ENCODE results near the gene TENM4.

Gene TENM4

DNA sequence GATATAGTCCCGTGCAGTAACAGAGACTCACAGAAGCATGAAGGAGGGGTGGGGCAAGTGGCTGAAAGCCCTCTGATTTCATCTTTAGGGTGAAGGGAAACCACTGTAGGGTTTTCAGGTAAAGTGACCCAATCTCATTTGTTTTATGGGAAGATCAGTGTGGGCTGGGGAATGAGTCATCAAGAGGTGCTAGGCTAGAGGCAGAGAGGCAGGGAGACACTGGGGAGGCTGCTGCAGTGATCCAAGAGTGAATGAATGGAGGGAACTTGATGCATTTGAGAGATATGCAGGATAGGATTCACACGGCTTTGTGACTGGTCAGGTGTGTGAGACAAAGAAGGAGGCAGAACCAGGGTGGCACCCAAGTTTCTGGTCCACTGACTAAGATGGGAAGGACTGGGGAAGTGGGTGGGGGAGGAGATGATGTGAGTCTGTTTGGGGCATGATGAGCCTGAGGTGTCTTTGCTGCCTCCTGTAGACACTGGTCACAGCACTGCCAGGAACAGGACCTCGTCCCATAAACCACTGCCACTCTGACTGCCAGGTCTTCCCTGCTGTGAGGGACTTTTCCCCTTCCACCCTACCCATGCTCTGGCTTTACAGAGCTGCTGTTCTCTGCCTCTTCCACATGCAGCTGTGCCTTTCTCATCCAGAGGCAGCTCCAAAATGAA lies 239.0 kb downstream of the TENM4 start (continued):
- TF ChIP-seq, protein P1, sequence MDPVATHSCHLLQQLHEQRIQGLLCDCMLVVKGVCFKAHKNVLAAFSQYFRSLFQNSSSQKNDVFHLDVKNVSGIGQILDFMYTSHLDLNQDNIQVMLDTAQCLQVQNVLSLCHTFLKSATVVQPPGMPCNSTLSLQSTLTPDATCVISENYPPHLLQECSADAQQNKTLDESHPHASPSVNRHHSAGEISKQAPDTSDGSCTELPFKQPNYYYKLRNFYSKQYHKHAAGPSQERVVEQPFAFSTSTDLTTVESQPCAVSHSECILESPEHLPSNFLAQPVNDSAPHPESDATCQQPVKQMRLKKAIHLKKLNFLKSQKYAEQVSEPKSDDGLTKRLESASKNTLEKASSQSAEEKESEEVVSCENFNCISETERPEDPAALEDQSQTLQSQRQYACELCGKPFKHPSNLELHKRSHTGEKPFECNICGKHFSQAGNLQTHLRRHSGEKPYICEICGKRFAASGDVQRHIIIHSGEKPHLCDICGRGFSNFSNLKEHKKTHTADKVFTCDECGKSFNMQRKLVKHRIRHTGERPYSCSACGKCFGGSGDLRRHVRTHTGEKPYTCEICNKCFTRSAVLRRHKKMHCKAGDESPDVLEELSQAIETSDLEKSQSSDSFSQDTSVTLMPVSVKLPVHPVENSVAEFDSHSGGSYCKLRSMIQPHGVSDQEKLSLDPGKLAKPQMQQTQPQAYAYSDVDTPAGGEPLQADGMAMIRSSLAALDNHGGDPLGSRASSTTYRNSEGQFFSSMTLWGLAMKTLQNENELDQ (tag by site-specific recombination; IDR thresholded peaks at IDR 0.05; ENCODE audit: low read depth), result no peak
- TF ChIP-seq GLIS2 (tag by site-specific recombination; IDR thresholded peaks at IDR 0.05), result 0 out of 2 replicates have a peak, but pooled peaks have one; percentile 9
- no peak for TF ChIP-seq PBX3 (CRISPR knock-in tag; IDR thresholded peaks at IDR 0.05)
- TF ChIP-seq, protein P2, sequence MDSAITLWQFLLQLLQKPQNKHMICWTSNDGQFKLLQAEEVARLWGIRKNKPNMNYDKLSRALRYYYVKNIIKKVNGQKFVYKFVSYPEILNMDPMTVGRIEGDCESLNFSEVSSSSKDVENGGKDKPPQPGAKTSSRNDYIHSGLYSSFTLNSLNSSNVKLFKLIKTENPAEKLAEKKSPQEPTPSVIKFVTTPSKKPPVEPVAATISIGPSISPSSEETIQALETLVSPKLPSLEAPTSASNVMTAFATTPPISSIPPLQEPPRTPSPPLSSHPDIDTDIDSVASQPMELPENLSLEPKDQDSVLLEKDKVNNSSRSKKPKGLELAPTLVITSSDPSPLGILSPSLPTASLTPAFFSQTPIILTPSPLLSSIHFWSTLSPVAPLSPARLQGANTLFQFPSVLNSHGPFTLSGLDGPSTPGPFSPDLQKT (IDR thresholded peaks at IDR 0.05; ENCODE audit: borderline replicate concordance, low read depth, low read length), result no peak
- no peak for TF ChIP-seq GLIS1 (tag by site-specific recombination; IDR thresholded peaks at IDR 0.05)
- TF ChIP-seq KLF17 (tag by site-specific recombination; IDR thresholded peaks at IDR 0.05), result 0 out of 2 replicates have a peak, but pooled peaks have one; percentile 29
- TF ChIP-seq ZNF433 (tag by site-specific recombination; IDR thresholded peaks at IDR 0.05; ENCODE audit: low read depth), result no peak
- TF ChIP-seq, protein P3, sequence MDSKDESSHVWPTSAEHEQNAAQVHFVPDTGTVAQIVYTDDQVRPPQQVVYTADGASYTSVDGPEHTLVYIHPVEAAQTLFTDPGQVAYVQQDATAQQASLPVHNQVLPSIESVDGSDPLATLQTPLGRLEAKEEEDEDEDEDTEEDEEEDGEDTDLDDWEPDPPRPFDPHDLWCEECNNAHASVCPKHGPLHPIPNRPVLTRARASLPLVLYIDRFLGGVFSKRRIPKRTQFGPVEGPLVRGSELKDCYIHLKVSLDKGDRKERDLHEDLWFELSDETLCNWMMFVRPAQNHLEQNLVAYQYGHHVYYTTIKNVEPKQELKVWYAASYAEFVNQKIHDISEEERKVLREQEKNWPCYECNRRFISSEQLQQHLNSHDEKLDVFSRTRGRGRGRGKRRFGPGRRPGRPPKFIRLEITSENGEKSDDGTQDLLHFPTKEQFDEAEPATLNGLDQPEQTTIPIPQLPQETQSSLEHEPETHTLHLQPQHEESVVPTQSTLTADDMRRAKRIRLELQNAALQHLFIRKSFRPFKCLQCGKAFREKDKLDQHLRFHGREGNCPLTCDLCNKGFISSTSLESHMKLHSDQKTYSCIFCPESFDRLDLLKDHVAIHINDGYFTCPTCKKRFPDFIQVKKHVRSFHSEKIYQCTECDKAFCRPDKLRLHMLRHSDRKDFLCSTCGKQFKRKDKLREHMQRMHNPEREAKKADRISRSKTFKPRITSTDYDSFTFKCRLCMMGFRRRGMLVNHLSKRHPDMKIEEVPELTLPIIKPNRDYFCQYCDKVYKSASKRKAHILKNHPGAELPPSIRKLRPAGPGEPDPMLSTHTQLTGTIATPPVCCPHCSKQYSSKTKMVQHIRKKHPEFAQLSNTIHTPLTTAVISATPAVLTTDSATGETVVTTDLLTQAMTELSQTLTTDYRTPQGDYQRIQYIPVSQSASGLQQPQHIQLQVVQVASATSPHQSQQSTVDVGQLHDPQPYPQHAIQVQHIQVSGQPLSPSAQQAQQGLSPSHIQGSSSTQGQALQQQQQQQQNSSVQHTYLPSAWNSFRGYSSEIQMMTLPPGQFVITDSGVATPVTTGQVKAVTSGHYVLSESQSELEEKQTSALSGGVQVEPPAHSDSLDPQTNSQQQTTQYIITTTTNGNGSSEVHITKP (tag by site-specific recombination; IDR thresholded peaks at IDR 0.05), result 0 out of 2 replicates have a peak, but pooled peaks have one; percentile 16
- TF ChIP-seq, protein P4, sequence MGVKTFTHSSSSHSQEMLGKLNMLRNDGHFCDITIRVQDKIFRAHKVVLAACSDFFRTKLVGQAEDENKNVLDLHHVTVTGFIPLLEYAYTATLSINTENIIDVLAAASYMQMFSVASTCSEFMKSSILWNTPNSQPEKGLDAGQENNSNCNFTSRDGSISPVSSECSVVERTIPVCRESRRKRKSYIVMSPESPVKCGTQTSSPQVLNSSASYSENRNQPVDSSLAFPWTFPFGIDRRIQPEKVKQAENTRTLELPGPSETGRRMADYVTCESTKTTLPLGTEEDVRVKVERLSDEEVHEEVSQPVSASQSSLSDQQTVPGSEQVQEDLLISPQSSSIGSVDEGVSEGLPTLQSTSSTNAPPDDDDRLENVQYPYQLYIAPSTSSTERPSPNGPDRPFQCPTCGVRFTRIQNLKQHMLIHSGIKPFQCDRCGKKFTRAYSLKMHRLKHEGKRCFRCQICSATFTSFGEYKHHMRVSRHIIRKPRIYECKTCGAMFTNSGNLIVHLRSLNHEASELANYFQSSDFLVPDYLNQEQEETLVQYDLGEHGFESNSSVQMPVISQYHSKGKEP (tag by site-specific recombination; IDR thresholded peaks at IDR 0.05), result no peak
- TF ChIP-seq, protein P5, sequence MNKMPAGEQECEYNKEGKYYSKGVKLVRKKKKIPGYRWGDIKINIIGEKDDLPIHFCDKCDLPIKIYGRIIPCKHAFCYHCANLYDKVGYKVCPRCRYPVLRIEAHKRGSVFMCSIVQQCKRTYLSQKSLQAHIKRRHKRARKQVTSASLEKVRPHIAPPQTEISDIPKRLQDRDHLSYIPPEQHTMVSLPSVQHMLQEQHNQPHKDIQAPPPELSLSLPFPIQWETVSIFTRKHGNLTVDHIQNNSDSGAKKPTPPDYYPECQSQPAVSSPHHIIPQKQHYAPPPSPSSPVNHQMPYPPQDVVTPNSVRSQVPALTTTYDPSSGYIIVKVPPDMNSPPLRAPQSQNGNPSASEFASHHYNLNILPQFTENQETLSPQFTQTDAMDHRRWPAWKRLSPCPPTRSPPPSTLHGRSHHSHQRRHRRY (tag by site-specific recombination; IDR thresholded peaks at IDR 0.05), result no peak
- peak; percentile 45 for TF ChIP-seq ZFHX2 (tag by site-specific recombination; conservative IDR thresholded peaks at IDR 0.05)
- TF ChIP-seq SALL2 (tag by site-specific recombination; IDR thresholded peaks at IDR 0.05; ENCODE audit: borderline replicate concordance), result no peak
- no peak for TF ChIP-seq ZBTB48 (tag by site-specific recombination; IDR thresholded peaks at IDR 0.05)
- TF ChIP-seq ZBTB8A (tag by site-specific recombination; IDR thresholded peaks at IDR 0.05), result no peak
- TF ChIP-seq ZNF341 (tag by site-specific recombination; IDR thresholded peaks at IDR 0.05; ENCODE audit: low read depth), result no peak
- no peak for TF ChIP-seq RBAK (tag by site-specific recombination; IDR thresholded peaks at IDR 0.05)
- no peak for TF ChIP-seq ZNF768 (tag by site-specific recombination; IDR thresholded peaks at IDR 0.05)
